ENCODE measurements around the gene LAMC3. TPM values are rescaled to one million over a fixed set of nuclear protein-coding genes. Genes with fewer than 3 reads are reported as not detected.

The LAMC3 gene
- total RNA-seq, 1 donor from 2014 or later = 30.1 TPM

DNA sequence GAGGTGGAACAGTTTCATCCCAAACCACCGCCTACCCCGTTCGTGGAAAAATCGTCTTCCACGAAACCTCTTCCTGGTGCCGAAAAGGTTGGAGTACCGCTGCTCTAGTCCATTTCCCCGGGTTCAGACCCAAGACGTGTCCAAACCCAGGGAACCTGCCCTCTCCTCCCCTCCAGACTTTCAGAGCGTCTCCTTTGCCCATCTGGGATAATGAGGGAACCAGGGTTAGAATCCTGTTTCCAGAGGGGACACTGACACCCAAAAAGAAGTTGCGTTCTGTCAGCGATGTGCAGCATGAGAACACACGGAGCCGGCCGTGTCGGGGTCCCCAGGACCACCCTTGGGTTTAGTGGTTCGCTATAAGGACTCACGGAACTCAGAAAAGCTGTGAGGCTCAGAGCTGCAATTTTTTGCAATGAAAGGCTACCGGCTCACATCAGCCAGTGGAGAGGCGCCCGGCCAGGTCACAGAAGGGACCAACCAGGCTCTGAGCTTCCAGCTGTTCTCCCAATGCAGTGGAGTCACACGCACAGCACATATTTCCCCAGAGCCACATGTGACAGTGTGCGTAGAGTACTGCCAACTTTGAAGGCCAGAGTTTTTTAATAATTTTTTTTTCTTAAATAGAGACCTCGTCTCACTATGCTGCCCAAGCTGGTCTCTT is 19.4 kb downstream of the LAMC3 start:
- Mint-ChIP-seq H3K36me3 (ENCODE audit: low read depth, unreplicated experiment) (no peaks in the 10 kb centered on the region), H3K27me3 (ENCODE audit: unreplicated experiment) (peaks cover 9% of the 10 kb centered on the region), H3K9me3 (ENCODE audit: unreplicated experiment) (no peaks in the 10 kb centered on the region), H3K4me1 (ENCODE audit: unreplicated experiment) (peaks cover 9% of the 10 kb centered on the region), H3K27ac (ENCODE audit: unreplicated experiment) (no peak overlapping the region), H3K4me3 (ENCODE audit: unreplicated experiment) (no peak overlapping the region)
- no peak for DNase-seq (ENCODE audit: low spot score)
- no peak for TF ChIP-seq CTCF (IDR thresholded peaks at IDR 0.05; ENCODE audit: unreplicated experiment)

DNA sequence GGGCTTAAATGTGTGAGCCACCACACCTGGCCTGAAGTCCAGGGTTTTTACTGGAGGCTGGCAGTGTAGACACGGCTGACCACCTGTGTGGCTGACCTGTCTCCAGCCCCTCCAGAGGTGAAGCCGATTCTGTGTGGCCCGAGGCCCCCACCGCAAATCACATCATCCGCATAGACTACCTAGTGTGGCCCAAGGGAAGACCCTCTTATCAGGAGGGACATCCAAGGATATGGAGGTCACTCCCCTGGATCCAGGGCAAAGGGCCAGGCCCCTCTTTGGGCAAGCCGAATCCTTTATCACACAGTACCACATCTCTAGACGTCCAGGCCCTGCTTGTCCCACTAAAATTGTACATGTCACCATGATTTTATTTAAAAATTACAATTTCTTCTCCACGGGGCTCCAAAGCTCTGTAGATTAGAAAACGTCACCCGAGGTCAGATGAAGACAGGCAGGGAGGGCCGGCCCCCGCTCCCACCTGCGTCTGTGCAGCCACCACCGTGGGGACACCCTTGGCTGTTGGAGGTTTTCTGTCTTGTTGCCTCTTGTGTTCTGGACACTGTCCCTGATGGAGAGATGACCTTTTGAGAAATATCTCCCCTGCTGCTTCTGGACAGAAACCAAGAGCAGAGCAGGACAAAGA is 20.1 kb downstream of the LAMC3 start:
- Mint-ChIP-seq H3K36me3 (ENCODE audit: low read depth, unreplicated experiment) (no peaks in the 10 kb centered on the region), H3K27me3 (ENCODE audit: unreplicated experiment) (peaks cover 12% of the 10 kb centered on the region), H3K4me1 (ENCODE audit: unreplicated experiment) (peaks cover 12% of the 10 kb centered on the region), H3K9me3 (ENCODE audit: unreplicated experiment) (no peaks in the 10 kb centered on the region), H3K27ac (ENCODE audit: unreplicated experiment) (no peak overlapping the region), H3K4me3 (ENCODE audit: unreplicated experiment) (no peak overlapping the region)
- TF ChIP-seq CTCF (IDR thresholded peaks at IDR 0.05; ENCODE audit: unreplicated experiment) = no peak
- no peak for DNase-seq (ENCODE audit: low spot score)

DNA sequence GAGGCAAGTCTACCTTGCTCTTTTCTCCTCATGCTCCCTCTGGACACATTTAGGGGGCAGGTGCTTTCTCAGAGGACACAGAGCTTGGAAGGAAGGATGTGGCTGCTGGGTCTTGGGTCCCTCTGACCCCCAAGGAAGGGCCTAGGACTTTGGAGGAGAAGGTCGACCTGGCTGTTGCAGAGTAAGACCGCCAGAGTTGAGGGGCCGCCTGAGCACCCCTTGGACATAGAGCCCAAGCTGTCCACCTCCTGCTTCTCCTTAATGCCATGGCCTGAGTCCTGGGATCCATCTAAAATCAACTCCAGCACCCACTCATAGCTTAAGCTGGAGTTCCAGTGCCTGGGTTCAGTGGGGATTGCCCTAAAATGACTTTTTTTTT is 20.6 kb downstream of the LAMC3 start:
- H3K4me3 Mint-ChIP-seq (ENCODE audit: unreplicated experiment) = no peak overlapping the region
- no peak for DNase-seq (ENCODE audit: low spot score)
- H3K27me3 Mint-ChIP-seq (ENCODE audit: unreplicated experiment) = peaks cover 12% of the 10 kb centered on the region
- H3K4me1 Mint-ChIP-seq (ENCODE audit: unreplicated experiment) = peaks cover 12% of the 10 kb centered on the region
- H3K9me3 Mint-ChIP-seq (ENCODE audit: unreplicated experiment) = no peaks in the 10 kb centered on the region
- H3K36me3 Mint-ChIP-seq (ENCODE audit: low read depth, unreplicated experiment) = no peaks in the 10 kb centered on the region
- no peak overlapping the region for H3K27ac Mint-ChIP-seq (ENCODE audit: unreplicated experiment)
- no peak for TF ChIP-seq CTCF (IDR thresholded peaks at IDR 0.05; ENCODE audit: unreplicated experiment)

GRCh38 chr9:131030239-131031004 is 21.4 kb downstream of the LAMC3 start:
- Mint-ChIP-seq H3K9me3 (ENCODE audit: unreplicated experiment) (no peaks in the 10 kb centered on the region), H3K4me3 (ENCODE audit: unreplicated experiment) (no peak overlapping the region), H3K36me3 (ENCODE audit: low read depth, unreplicated experiment) (no peaks in the 10 kb centered on the region), H3K4me1 (ENCODE audit: unreplicated experiment) (peaks cover 12% of the 10 kb centered on the region), H3K27me3 (ENCODE audit: unreplicated experiment) (peaks cover 11% of the 10 kb centered on the region), H3K27ac (ENCODE audit: unreplicated experiment) (no peak overlapping the region)
- no peak for TF ChIP-seq CTCF (IDR thresholded peaks at IDR 0.05; ENCODE audit: unreplicated experiment)
- DNase-seq (ENCODE audit: low spot score) = no peak
